ENCODE data around the gene RAB11FIP3. TPM values are rescaled to one million over a fixed set of nuclear protein-coding genes. Genes with fewer than 3 reads are reported as not detected.

RAB11FIP3 gene
- total RNA-seq, 1 experiment from 2014 or later, result 6.5 TPM

DNA sequence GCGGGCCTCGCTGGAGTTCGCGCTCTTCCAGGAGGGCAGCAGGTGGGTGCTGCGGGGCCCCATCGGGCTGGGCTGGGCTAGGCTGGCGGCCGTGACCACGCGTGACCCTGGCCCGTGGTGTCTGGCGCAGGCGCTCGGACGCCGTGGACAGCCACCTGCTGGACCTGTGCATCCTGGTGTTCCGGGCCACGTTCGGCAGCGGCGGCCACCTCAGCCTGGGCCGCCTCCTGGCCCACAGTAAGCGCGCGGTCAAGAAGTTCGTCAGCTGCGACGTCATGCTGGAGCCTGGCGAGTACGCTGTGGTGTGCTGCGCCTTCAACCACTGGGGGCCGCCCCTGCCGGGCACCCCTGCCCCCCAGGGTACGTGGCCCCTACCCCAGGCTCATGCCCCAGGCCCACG, 126.7 kb downstream of the RAB11FIP3 start:
- no peak for DNase-seq (ENCODE audit: low read depth)

DNA sequence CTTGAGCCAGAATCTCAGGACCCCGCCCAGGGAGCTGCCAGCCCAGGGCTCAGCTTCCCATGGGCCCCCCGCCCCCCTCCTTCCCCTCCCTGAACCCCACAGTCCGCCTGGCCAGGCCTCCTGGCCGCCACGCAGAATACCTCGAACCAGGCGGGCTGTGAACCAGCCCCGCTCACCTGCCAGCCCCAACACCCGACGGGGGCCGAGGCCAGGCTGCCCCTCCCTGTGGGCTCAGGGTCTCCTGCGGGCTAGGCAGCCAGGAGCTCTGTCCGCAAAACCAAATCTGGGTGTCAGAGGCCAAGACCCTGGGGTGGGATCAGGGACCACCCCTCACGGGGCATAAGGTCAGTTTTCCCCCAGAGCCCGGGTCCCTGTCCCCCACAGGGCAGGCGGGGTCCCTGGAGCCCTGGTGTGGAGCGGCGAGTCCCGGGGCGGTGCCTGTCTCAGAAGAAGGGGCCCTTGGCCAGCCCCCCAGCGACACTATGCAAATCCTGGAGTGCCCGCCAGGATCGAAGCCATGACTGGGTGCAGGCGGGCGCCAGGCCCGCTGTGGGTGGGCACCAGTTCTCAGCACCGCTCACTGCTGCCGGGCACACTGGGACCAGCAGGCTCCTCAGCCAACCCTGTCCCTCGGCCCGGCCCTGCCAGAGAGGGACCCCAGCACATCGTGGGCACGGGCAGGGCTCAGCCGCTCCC, 128.3 kb downstream of the RAB11FIP3 start:
- DNase-seq (ENCODE audit: low read depth), result no peak

DNA sequence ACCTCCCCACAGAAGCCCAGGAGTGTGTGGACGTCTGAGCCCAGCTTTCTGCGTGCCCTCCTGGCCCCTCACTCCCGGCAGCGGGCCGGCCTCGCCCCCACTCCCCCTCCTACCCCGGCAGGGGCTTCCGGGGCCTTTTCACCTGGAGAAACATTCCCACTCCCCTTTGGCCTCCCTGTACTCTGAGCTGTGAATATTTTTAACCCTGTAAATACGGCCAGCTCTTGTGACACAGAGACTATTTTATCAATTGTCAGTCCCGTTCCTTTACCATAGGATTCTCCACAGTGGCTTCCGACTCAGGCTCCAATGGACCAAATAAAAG, 128.8 kb downstream of the RAB11FIP3 start:
- DNase-seq (ENCODE audit: low read depth), result no peak

DNA sequence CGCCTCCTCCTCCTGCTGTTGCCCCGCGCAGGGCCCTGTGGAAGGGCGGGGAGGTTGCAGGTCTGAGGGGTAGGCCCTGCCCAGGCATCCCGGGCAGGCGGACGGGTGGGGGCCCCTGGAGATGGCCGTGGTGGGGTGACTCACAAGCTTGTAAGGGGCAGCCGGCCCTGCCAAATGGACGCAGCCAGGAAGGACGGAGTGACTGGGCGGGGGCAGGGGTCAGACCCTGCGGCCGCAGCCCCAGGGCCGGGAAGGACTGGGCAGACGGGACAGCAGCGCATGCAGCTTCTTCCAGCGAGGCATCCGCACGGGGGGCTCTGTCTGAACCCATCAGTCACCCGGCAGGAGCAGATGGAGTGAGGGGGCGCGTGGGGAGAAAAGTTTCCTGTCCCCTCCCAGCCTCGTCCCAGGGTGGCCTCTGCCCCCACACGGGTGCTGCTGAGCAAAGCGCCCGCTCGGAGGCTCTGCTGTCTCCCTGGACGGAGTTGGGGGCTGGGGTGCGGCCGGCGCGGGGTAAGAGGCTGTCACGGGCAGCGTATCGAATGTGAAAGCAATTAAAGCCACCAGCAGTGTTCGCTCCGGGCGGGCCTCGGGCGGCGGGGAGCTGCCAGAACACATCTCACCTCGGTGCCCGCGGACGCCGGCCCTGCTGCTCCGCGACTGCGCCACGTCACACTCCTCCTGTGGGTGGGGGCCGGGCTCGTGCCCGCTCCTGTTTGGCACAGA, 129.4 kb downstream of the RAB11FIP3 start:
- peak; percentile 39 for DNase-seq (ENCODE audit: low read depth)

DNA sequence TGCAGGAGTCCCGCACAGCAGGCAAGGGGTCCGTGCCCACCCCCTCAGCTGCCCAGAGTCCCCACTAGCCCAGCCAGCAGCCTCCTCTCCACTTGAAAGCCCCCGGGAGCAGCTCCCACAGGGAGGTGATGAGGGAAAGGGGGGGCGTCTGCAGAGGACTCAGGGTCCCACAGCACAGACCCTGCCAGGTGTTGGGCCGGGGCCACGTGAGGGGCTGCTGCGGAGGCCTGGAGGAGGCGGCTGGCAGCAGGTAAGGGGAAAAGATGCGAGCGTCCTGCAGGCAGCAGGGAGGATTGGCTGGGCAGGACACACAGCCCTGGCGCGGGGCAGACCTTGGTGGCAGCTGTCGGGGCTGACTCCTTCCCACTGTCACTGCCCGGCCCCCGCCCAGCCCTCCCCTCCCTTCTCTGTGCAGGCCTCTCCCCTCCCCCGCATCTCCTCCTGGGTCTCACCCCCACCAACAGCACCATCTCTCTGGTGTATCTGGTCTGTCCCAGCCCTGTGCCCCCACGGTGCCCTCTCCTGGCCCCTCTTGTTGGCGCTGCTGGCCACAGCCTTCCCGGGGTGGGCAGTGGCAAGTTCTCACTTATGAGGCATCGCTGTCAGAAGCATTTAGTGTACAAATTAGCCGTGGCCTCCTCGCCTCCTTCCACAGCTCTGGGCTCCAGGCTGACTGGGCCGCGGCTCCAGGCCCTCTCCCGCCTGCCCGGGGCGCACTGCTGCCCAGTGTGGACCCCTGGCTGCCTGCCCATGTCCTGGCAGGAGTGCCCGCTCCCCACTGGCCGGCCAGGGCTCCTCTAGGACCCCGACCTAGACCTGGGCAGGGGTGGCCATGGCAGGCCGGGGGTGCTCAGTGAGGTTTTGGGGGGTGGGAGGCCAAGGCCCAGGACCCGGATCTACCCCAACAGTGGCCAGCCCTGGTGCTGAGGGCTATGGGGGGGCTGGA, 130.4 kb downstream of the RAB11FIP3 start:
- DNase-seq (ENCODE audit: low read depth), result no peak

DNA sequence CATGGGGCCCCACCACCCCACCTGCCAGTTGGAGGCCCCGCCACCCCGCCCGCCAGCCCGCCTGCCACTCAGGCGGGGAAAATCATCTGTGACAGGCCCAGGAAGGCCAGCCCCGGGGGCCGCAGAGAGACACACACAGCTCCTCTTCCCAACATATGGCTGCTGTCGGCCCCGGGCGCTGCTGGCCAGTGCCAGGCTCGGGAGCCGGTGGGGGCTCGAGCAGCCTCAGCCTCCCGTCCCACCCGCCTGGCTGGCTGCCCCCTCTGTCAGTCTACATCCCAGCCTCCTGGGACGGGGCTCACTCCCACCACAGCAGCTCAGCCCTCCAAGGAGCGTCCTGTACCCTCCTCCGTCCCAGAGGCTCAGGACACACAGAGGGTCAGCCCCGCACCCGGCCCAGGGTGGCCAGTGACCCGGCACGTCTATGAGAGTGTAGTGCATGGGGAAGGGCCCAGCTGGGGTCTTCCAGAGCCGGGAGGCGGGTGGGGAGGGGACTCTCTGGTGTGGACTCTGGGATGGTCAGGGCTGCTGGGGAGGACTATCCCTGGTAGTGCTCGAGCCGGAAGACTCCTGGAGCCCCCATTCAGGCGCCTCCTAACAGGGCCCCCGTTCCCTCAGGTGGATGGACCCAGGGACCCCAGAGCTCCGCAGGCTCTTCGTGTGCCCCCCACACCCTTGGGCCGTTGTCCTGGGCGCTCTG, 131.2 kb downstream of the RAB11FIP3 start:
- DNase-seq (ENCODE audit: low read depth), result no peak

DNA sequence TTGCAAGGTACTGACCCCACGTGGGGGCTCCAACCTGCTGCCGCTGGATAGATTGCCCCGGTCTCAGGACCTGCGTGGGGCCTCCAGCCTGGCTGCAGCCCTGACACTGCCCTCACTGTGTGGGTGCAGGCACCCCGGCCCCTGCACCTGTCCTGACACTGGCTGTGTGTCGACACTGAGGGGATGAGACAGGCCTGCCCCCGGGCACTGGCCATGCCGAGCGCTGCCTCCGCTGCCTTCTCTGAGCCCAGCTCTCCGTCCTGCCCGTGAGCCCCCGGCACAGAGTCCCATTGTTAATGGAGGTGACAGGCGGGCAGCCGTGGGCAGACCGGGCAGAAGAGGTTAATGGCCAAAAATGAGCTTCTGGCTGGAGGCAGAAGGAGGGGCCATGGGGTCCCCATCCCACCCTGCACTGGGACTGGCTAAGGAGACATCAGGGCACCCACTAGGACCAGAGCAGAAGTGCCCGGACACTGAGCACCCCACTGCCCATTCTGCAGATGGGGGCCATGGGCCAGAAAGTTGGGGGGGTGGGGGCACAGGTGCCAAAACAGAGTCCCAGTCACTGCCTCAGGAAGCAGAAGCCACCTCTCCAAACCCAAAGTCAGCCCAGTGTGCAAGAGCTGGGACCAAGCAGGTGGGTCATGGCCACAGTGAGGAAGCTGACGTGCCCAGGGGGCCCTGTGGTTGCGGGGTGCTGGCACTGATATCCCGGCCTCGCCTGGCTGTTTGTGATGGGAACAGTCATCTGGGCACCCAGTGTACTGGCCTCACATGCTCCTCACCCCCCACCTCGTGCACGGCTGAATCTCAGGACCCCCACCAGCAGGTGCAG, 132.2 kb downstream of the RAB11FIP3 start:
- DNase-seq (ENCODE audit: low read depth), result no peak

DNA sequence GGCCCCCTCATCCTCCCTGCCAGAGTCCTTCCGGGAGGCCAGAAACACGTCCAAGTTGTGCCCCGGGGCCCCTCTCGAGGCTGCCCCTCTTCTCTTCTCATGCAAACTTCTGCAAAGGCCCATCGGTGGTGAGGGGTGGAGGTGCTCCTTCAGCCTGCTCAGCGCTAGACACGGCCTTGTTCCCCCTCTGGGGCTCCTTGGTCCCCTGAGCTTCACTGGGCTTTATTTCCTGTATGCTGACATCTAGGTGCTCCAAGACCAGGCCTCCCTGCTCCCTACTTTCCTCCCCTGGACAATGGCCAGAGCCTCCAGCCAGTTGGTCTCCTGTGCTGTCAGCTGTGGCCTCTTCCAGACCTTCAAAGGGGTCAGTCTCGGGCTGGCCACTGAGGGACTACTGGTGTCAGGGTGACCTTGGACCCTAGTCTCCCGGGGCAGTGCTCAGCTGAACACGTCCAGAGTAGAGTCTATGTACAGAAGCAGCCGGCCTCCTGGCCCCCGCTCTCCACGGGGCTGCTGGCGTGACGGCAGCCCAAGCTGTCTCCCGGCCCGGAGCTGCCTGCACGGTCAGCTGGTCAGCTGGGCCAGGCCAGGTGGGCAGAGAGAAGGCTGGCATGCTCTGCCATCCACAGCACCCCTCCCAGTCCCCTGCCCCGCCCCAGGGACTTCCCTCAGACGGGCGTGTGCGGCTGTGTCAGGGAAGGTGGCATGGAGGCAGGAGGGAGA, 133.0 kb downstream of the RAB11FIP3 start:
- no peak for DNase-seq (ENCODE audit: low read depth)

DNA sequence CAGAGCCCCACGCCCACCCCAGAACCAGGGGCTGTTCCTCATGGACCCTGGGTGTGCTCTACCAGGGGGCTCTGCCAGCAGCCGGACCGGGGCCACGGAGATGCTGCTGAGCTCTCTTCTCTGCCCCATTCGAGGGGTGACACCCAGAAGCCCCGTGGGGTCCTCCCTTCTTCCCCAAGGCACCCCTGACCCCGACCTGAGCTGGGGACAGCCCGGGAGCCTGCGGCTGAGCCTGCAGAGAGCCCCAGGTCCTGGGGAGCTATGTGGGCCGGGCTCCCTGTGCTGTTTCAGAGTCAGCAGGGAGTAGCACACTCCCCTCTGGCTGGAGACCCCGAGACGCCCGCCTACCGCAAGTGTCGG, 133.6 kb downstream of the RAB11FIP3 start:
- no peak for DNase-seq (ENCODE audit: low read depth)

DNA sequence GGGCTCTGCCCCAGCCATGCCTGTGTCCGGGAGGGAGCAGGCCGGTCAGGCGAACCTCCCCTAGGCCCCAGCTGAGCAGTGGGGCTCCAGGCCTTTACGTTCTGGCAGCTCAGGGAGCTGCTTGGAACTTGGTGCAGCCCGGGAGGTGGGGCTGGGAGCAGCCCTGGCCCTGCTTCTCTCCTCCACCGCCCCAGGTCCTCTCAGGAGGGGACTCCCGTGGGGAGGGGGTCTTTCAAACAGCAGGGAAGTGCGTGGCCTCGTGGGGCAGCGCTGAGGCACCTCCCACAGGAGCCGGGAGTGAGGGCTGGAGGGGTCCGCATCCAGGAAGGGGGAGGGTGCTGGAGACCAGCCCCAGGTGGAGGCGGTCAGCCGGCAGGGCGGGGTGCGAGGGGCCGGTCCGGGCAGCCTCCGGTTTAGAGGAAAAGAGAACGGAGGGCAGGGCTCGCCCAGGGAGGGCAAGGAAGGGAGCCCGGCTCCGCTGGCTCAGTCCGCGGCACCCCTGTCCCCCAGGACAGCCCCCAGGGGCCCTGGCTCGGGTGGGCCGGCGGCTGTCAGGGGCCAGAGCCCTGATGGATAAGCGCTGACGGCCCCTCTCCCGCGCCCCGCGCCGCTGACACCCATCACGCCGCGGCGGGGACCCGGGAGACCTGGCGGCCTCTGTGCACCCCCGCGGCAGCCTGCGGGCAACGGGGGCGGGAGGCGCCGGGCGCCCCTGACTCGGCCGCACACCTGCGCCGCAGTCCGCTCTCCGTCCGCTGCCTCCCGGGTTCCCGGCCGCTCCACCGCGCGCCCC, 134.2 kb downstream of the RAB11FIP3 start:
- no peak for DNase-seq (ENCODE audit: low read depth)

DNA sequence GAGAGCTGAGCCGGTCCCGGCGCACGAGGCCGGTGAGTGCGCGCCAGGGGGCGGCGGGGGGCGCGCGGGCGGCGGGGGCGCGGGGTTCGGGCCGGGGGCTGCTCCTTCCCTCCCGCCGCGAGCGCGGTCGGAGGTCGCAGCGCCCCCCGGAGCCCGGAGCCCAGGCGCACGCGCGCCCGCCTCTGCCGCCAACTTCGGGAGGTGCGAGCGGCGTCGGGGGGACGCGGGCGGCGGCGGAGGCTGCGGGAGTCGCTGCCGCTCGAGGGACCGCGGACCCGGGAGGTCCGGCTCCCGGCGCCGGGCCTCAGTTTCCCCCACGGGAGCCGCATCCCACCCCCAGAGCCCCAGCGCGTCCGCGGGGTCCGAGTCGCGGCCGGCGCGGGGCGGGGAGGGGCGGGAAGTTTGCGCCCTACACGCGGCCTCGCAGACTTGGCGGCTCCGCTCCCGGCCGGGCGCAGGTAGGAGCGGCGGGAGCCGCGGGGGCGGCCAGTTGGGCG, 134.8 kb downstream of the RAB11FIP3 start, which contains the start of gene PRR35:
Gene PRR35, plus strand, starts transcription at position 191 of the 497 bp plus-strand sequence. CDS start 2,901 bp downstream, outside the sequence.
- DNase-seq (ENCODE audit: low read depth), result no peak

DNA sequence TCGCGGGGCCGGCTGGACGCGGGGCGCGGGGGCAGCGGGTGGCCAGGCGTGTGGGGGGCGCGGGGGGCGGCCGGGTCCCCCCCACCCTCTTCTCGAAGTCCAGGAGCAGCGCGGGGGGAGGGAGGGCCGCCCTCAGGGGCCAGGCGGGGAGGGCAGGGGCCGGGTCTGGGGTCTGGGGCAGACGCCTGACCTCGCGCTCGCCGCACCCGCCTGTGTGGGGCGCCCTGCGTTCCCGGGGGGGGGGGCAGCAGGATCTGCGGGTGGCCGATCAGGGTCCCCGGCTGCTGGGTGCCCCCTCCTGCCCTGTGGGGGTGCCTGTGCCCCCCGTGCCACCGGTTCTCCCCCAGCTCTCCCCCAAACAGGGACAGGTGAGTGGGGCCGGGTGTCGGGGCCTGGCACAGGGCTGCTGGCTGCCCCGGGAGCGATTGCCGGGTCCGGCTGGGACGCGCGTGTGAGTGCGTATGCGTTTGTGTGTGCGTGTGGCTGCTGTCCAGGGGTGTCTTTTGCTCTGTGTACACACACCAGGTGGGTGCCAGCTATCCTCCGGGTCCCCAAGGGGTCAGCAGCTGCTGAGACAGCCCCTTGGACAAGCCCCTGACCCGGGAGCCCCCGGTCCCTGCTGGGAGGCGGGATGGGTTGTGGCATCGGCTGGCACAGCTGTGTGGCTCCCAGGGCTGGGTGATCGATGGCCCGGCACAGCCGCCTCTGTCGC, 135.4 kb downstream of the RAB11FIP3 start:
- no peak for DNase-seq (ENCODE audit: low read depth)

DNA sequence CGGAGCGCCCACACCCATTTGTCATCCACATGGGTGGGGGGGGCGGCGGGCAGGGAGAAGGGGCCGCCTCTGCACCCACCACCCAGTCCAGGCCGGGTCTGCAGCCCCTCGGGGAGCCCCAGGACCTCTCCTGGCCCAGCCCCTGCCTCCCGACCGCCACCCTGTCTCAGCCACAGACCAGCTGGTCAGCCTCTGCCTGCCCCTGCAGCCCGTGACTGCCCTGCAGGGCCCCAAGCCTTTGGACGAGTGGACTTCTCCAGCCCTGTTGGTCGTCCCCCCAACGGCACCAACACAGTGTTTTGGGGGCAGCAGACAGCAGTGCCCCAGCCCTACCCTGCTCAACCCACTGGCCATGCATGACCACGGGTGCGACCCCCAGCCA, 136.0 kb downstream of the RAB11FIP3 start:
- DNase-seq (ENCODE audit: low read depth), result no peak

DNA sequence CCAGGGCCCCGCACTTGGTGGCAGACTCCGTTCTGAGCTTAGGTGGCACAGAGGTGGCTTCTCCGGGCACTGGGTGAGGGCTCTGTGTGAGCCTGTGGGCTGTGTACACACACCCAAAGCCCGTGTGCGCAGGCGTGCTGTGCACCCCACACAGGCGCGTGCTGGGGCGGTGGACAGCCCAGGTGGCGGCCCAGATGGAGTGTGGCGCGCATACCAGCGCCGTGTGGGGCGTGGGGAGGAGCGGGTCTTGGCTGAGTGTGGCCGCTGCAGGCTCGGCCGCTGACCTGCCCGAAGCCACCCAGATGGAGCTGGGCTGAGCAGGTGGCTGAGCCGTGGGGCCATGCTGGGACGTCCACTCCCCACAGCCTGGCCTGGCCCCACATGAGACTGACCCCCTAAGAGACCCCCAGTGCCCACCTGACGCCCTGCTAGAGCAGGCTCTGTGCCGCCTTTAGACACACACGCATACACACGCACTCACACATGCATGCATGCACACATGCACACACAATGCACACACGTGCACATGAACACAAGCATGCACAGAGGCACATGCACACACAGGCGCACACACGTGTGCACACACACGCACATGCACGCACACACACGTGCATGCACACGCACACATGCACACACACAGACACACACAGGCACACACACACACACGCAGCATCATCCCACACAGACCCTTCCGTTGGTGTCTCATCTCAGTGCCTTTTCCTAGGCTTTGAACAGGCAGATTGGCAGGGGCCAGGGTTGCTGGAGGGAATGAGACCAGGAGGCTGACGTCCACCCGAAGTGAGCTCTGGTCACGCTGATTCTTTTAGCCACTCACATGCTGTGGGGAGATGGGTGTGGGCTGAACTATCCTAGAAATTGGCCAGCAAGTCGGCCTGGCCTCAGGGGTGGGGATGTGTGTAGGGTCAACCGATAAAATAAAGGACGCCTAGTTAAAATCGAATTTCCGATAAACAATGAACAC, 136.8 kb downstream of the RAB11FIP3 start:
- no peak for DNase-seq (ENCODE audit: low read depth)

DNA sequence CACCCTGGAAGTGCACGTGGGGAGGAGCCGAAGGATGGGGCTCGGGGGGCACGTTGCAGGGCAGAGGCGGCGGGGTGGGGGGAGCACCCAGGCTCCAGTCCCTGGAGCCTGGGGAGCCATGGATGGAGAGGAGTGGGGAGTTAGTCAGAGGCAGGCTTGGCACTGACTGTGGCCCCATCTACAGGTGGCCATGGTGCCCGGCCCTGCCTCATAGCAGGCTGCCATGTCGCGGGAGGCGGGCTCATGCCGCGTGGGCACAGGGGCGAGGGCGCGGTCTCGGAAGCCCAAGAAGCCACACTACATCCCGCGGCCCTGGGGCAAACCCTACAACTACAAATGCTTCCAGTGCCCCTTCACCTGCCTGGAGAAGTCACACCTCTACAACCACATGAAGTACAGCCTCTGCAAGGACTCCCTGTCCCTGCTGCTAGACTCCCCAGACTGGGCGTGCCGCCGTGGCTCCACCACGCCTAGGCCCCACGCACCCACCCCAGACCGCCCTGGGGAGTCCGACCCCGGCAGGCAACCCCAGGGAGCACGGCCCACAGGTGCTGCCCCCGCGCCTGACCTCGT, 137.7 kb downstream of the RAB11FIP3 start:
- no peak for DNase-seq (ENCODE audit: low read depth)

DNA sequence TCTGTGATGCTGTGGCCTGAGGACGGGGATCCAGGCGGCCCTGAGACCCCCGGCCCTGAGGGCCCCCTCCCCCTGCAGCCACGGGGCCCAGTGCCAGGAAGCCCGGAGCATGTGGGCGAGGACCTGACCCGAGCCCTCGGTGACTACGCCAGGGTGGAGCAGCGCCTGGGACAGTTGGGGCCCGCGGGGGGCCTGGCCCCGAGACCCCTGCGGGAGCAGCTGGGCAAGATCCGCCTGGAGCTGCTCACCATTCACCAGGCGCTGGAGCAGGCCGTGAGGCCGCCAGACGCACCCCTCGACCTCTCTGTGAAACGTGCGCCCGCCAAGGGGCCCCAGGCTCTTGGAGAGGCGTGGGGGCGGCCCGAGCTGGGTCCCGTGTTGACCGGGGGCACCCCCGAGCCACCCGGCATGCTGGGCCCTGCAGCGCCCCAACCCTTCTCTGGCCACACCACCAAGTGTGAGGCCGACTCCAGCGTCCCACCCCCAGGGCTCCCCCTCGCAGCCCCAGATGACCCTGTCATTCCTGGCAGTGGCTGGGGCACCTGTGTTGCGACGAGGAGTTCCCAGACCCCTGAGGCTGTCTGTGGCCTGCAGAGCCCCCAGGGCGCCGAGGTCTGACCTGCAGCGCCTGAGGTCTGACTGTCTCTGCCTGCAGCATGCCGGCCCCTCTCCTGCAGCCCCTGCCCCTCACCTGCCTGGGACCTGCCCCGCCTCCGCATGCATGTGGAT, 139.4 kb downstream of the RAB11FIP3 start:
- no peak for DNase-seq (ENCODE audit: low read depth)
